ENCODE data around the gene GALR2.

Gene GALR2

DNA sequence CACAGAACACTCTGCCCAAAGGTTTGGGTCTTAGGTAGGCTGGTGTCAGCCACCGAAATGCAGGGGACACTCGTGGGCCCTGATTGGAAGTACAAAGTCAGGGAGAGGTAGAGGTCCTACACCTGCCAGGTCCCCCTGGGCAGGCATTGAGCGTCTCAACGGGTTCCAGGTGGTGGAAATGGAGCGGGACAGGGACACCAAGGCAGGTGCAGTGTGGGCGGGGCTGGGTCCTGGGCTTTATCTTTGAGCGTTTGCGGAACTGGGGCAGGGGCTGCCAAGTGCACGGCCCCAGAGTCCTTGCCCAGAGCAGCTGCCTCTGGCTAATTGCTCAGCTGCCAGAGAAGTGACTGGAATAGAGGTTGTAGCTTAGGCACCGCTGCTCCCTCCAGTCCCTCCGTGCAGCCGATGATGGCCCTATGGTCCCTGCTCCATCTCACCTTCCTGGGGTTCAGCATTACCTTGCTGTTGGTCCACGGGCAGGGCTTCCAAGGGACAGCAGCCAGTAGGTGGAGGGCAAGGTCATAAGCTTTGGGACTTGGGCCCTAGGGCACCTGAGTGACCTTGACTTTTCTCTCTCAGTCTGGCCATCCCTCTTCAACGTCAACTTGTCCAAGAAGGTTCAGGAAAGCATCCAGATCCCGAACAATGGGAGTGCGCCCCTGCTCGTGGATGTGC is 4.4 kb downstream of the GALR2 start, which contains the start of gene ZACN:
ZACN (plus strand) TSS at position 323 of the 675 bp plus-strand sequence; CDS start at position 406, 83 bp downstream.
- Histone ChIP-seq H3K9ac (ENCODE audit: insufficient read length, low read depth) (peak within 1 kb of the TSS; percentile 79), H3K4me3 (ENCODE audit: insufficient read length, low read depth) (peak within 1 kb of the TSS; percentile 10), H3K9me3 (ENCODE audit: insufficient read depth, low read length) (no peaks in the 10 kb centered on the region), H3K4me1 (ENCODE audit: insufficient read depth, insufficient read length) (peaks cover 49% of the 10 kb centered on the region), H3K36me3 (ENCODE audit: insufficient read depth, insufficient read length, low read length) (peaks cover 27% of the 10 kb centered on the region), H3K27me3 (ENCODE audit: insufficient read depth, insufficient read length) (peaks cover 33% of the 10 kb centered on the region)
- TF ChIP-seq SUZ12 (IDR thresholded peaks at IDR 0.05; ENCODE audit: extremely low read depth, insufficient read depth, insufficient read length) = no peak
- TF ChIP-seq YY1 (IDR thresholded peaks at IDR 0.05; ENCODE audit: insufficient read depth, insufficient read length) = no peak
- no peak for TF ChIP-seq ZNF274 (IDR thresholded peaks at IDR 0.05; ENCODE audit: low read depth, low read length)
- no peak for DNase-seq (ENCODE audit: low read depth, low spot score)

GRCh38 chr17:76079535-76079955 is 5.0 kb downstream of the GALR2 start:
- H3K27me3 ChIP-seq (ENCODE audit: insufficient read depth, insufficient read length) = peaks cover 28% of the 10 kb centered on the region
- TF ChIP-seq YY1 (IDR thresholded peaks at IDR 0.05; ENCODE audit: insufficient read depth, insufficient read length) = no peak
- no peak for TF ChIP-seq ZNF274 (IDR thresholded peaks at IDR 0.05; ENCODE audit: low read depth, low read length)
- no peak for TF ChIP-seq SUZ12 (IDR thresholded peaks at IDR 0.05; ENCODE audit: extremely low read depth, insufficient read depth, insufficient read length)
- peak overlapping the region; percentile 79 for H3K9ac ChIP-seq (ENCODE audit: insufficient read length, low read depth)

DNA sequence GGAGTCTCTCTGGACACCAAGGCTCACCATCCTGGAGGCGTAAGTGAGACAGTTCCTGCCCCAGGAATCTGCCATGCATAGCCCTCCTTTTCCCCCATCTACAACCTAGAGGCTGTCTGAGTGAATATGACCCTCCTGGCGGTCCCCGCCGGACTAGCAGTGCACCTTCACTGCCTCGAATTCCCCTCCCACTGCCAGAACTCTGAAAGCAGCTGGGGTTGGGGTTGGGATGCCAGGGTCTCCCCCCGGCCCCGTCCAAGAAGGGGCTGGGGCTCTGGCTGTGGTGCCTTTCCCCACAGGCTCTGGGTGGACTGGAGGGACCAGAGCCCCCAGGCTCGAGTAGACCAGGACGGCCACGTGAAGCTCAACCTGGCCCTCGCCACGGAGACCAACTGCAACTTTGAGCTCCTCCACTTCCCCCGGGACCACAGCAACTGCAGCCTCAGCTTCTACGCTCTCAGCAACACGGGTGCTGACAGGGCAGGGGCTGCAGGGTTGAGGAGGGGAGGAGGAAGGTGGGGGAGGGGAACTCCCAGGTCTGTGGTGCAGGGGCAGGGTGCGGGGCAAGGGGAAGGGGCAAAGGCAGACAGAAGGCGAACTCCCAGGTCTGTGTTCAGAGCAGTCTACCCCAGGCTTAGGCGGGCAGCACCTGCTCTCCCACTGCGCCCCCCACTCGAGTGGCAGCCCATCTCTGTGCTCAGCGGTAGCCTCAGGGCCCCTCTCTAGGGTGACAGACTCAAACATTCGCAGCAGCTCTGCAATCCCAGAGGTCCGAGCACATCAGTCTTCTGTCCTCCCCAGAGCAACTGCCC is 5.6 kb downstream of the GALR2 start:
- Histone ChIP-seq H3K4me3 (ENCODE audit: insufficient read length, low read depth) (peak overlapping the region; percentile 10), H3K9ac (ENCODE audit: insufficient read length, low read depth) (peak overlapping the region; percentile 79), H3K36me3 (ENCODE audit: insufficient read depth, insufficient read length, low read length) (peaks cover 39% of the 10 kb centered on the region), H3K27me3 (ENCODE audit: insufficient read depth, insufficient read length) (peaks cover 21% of the 10 kb centered on the region), H3K4me1 (ENCODE audit: insufficient read depth, insufficient read length) (peaks cover 47% of the 10 kb centered on the region), H3K9me3 (ENCODE audit: insufficient read depth, low read length) (no peaks in the 10 kb centered on the region)
- DNase-seq (ENCODE audit: low read depth, low spot score) = no peak
- TF ChIP-seq ZNF274 (IDR thresholded peaks at IDR 0.05; ENCODE audit: low read depth, low read length) (no peak), SUZ12 (IDR thresholded peaks at IDR 0.05; ENCODE audit: extremely low read depth, insufficient read depth, insufficient read length) (no peak), YY1 (IDR thresholded peaks at IDR 0.05; ENCODE audit: insufficient read depth, insufficient read length) (no peak)

More at GRCh38 chr17:76079535-76079955, 5.0 kb downstream of the GALR2 start:
- H3K4me3 ChIP-seq (ENCODE audit: insufficient read length, low read depth) = peak overlapping the region; percentile 10
- peaks cover 51% of the 10 kb centered on the region for H3K4me1 ChIP-seq (ENCODE audit: insufficient read depth, insufficient read length)
- no peaks in the 10 kb centered on the region for H3K9me3 ChIP-seq (ENCODE audit: insufficient read depth, low read length)
- no peak for DNase-seq (ENCODE audit: low read depth, low spot score)
- peaks cover 33% of the 10 kb centered on the region for H3K36me3 ChIP-seq (ENCODE audit: insufficient read depth, insufficient read length, low read length)

GRCh38 chr17:76080768-76081287 is 6.2 kb downstream of the GALR2 start:
- DNase-seq (ENCODE audit: low read depth, low spot score) = no peak
- Histone ChIP-seq H3K36me3 (ENCODE audit: insufficient read depth, insufficient read length, low read length) (peaks cover 45% of the 10 kb centered on the region), H3K4me3 (ENCODE audit: insufficient read length, low read depth) (no peak overlapping the region), H3K4me1 (ENCODE audit: insufficient read depth, insufficient read length) (peaks cover 43% of the 10 kb centered on the region), H3K9ac (ENCODE audit: insufficient read length, low read depth) (peak overlapping the region; percentile 79), H3K27me3 (ENCODE audit: insufficient read depth, insufficient read length) (peaks cover 15% of the 10 kb centered on the region), H3K9me3 (ENCODE audit: insufficient read depth, low read length) (no peaks in the 10 kb centered on the region)
- TF ChIP-seq SUZ12 (IDR thresholded peaks at IDR 0.05; ENCODE audit: extremely low read depth, insufficient read depth, insufficient read length) = no peak
- TF ChIP-seq YY1 (IDR thresholded peaks at IDR 0.05; ENCODE audit: insufficient read depth, insufficient read length) = no peak
- TF ChIP-seq ZNF274 (IDR thresholded peaks at IDR 0.05; ENCODE audit: low read depth, low read length) = no peak

- DNase-seq (ENCODE audit: low read depth, low spot score) = no peak
- Histone ChIP-seq H3K9ac (ENCODE audit: insufficient read length, low read depth) (no peak overlapping the region), H3K36me3 (ENCODE audit: insufficient read depth, insufficient read length, low read length) (peaks cover 51% of the 10 kb centered on the region), H3K27me3 (ENCODE audit: insufficient read depth, insufficient read length) (peaks cover 8% of the 10 kb centered on the region), H3K4me1 (ENCODE audit: insufficient read depth, insufficient read length) (peaks cover 41% of the 10 kb centered on the region), H3K9me3 (ENCODE audit: insufficient read depth, low read length) (no peaks in the 10 kb centered on the region), H3K4me3 (ENCODE audit: insufficient read length, low read depth) (no peak overlapping the region)
- TF ChIP-seq ZNF274 (IDR thresholded peaks at IDR 0.05; ENCODE audit: low read depth, low read length) = no peak
Measured at GRCh38 chr17:76081295-76082210, 7.0 kb downstream of the GALR2 start.

DNA sequence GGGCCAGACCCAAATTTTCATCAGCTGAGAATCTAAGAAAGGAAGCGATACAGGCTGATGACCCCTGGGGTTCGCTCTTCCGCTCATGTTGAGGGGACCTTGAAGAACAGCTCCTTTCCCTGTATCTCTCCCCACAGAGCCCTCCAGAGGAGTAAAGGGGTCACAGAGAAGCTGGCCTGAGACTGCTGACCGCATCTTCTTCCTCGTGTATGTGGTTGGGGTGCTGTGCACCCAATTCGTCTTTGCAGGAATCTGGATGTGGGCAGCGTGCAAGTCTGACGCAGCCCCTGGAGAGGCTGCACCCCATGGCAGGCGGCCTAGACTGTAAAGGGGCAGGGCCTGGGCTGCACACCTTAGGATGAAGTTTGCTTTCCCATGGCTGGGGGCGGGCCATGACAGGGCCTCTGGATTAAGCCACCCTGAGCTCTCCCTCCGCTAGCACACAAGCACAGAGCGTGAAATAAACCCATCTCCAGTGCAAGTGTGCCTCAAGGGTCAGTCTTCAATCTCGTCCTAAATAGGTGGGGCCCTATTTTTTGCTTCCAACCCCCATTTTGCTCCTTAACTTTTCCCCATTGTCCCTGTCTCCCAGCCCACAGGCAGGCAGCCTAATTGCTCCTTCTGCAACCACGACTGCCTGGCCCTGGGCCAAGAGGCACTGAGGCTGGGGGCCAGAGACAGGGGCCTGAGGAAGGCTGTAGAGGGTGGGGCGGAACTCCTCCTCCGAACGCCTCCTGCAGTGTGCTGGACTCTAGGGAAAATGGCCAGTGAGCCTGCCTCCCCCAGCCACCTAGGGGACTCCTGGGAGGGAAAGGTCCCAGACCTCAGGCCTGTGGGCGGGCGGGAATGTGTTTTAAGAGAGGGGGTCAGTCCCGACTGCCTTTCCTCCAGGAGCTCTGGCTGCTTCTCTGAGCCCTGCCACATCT is 8.0 kb downstream of the GALR2 start:
- TF ChIP-seq SUZ12 (IDR thresholded peaks at IDR 0.05; ENCODE audit: extremely low read depth, insufficient read depth, insufficient read length) (no peak), YY1 (IDR thresholded peaks at IDR 0.05; ENCODE audit: insufficient read depth, insufficient read length) (no peak), ZNF274 (IDR thresholded peaks at IDR 0.05; ENCODE audit: low read depth, low read length) (no peak)
- DNase-seq (ENCODE audit: low read depth, low spot score) = no peak
- Histone ChIP-seq H3K27me3 (ENCODE audit: insufficient read depth, insufficient read length) (no peaks in the 10 kb centered on the region), H3K9me3 (ENCODE audit: insufficient read depth, low read length) (no peaks in the 10 kb centered on the region), H3K4me1 (ENCODE audit: insufficient read depth, insufficient read length) (peaks cover 33% of the 10 kb centered on the region), H3K36me3 (ENCODE audit: insufficient read depth, insufficient read length, low read length) (peaks cover 62% of the 10 kb centered on the region), H3K4me3 (ENCODE audit: insufficient read length, low read depth) (no peak overlapping the region), H3K9ac (ENCODE audit: insufficient read length, low read depth) (peak overlapping the region; percentile 22)

Data from NT2/D1 (cell line).